Measurements from ENCODE around the gene BCAS2.
"Not testable (repeated sequence)": the region's sequence is repeated elsewhere in the genome, so short reads cannot be mapped to it uniquely, and the experiment has no call there.

Gene BCAS2

DNA sequence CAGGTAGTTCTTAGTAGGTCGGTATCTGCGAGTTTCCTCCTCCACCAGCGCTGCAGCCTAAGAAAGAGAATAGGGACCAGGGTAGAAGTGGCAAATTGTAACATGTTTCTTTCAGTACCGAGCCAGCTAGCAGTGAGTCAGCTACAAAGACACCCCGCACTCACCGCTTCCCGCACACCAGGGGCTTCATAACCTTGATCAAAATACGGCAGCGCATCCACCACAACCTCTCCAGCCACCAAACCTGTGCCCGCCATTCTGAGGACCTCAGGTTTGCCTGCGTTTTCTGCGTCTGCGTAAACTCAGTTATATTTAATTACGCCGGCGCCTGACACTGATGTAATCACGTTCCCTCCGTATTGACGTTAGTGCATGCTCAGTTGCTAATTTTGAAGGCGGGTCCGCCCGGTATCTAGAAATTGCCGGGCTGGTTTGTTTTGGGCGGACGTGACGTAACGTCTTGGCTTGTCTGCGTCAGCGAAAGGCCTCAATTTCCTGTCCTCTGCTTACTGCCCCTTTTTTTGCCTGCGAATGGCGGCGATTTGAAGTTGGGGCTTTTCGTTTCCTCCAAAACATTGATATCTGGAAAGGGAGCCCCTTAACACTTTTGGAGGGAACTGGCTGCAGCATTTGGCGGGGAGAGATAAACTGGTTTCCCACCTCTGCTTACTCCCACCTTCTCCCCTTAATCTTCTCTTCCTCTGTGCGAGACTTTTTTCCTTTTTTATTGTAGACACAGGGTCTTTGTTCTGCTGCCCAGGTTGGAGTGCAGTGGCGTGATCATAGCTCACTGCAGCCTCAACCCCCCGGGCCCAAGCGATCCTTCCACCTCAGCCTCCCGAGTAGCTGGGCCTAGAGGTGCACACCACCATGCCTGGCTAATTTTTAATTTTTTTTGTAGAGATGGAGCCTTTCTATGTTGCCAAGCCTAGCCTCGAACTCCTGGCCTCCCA, at the start of gene BCAS2:
Gene BCAS2 (minus strand): TSS at position 281 of the 953 bp plus-strand sequence. CDS start 24 bp downstream, at position 257.
- peak; percentile 86 for DNase-seq

DNA sequence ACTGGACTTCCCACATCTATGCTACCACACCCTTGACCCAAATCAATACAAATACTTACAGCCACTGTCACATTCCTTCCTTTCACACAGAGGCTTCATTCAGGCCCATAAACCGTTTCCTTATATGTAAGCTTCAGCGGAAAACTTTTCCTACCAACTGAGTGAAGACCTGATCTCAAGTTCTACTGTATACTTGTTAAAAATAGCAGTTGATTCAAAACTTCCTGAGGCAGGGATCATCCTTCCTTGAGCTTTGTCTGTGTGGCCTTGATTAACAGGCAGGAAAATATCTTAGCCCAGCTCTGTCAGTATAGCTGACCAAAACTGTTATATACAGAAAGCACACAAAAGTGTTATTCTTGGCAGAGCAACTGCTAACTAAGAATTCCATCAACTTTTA, 45.7 kb upstream of the BCAS2 start:
- DNase-seq: no peak

DNA sequence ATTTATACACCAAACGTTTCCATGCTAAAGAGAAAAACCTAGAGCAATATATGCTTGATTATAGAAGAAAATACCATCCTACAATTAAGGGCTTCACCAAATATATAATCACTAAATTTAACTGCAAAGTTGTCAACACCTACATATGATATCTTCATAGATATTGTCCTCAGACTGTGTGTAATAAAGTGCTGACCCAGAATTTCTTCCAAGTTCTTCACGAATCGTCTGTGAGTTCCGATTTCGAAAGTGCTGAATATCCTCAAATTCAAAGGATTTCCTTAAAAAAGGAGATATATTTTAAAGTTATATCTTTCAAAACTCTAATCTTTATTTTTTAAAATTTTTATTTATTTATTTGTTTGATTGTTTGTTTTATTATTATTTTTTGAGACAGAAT, 41.9 kb upstream of the BCAS2 start:
- DNase-seq: no peak

DNA sequence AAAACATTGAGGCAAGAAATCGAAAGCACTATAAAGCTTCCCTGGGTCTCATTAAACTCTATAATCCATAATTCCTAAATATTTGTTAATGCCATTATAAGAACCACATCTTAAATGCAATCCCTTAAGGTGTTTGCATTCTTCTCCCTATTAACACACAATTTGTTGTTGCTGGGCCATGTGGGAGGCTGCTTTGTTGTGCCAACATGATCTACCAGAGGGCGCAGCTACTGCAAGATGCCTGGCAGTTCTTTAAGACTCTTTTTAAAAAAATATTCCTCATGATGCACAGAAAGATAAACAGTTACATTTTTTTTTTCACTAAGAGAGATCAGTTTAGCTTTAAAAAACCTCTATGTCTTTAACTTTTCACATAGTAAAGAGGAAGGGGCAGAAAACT, 39.0 kb upstream of the BCAS2 start:
- DNase-seq: no peak

DNA sequence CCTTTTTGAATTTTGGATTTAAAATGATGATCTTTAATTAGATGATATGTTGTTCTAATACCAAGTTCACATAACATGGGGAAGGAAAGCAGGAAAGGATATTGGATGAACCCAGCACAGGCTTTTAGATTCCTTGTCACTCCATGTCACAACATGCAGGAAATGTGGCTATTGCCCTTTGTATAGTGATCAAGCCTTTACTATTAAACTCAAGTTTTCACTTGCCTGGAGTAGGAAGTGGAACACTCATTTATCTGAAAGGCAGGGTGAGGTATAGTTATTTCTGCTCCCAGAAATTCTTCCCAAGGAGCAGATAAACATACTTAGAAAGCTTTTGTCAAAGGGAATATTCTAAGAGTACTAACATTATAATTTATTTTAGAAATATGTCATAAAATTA, 37.2 kb upstream of the BCAS2 start:
- DNase-seq: no peak

DNA sequence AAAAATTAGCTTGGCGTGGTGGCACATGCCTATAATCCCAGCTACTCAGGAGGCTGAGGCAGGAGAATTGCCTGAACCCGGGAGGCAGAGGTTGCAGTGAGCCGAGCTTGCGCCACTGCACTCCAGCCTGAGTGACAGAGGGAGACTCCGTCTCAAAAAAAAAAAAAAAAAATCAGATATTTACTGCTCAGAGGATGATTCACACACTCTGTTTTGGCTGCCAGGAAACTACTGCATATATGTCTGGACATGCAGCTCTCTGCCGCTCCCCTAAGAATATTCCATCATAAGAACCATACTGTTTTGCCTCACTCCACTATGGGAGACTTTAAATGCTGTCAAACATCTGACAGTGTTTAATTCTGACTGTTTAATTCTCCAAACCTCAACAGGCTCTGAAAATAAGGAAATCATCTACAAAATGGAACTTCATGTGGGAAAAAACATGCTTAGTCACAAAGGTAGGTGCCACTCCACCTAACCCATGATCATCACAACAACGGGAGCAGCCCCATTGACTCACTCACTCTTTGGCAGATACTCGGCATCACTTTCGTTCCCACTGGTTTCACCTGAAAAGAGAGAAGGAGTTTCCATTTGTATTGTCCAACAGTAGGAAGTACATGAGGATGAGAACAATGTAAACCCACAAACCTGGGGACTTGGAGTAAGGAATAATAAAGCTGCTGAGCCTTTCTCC, 29.3 kb upstream of the BCAS2 start:
- DNase-seq: no peak

DNA sequence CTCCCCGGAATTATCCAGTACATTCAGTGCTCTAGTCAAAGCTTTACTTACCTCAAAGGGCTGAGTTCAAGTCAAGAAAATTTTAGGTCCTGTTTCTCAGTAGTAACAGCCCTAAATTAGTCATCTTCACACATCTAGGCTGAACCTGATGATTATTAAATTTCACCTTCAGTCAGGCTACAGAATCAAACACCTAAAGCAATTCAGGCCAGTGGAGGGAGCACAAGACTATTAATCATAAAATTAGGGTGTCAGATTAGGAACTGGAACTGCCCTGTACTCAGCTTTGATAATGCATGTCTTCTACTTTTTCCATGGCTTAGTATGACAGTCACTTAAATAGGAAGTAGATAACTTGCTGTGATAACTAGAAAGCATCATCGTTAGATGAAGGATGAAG, 28.4 kb upstream of the BCAS2 start:
- no peak for DNase-seq

DNA sequence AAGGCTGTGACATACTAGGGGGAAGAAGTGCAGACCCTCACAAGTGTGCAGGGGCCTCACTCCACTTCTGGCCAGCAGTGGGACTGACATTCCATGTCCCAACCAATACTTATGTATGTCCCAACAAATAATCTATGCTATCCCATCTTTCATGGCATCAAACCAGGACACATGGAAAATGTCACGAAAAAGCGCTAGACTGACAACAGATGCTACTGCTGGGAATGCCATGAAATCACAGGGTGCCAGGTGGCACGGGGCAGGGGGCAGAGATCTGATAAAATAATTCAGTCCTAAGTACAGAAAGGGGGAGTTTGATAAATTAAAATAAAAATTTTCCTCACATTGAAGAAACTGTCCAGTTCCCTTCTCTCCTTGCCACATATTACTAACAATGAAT, 27.6 kb upstream of the BCAS2 start:
- DNase-seq: no peak

DNA sequence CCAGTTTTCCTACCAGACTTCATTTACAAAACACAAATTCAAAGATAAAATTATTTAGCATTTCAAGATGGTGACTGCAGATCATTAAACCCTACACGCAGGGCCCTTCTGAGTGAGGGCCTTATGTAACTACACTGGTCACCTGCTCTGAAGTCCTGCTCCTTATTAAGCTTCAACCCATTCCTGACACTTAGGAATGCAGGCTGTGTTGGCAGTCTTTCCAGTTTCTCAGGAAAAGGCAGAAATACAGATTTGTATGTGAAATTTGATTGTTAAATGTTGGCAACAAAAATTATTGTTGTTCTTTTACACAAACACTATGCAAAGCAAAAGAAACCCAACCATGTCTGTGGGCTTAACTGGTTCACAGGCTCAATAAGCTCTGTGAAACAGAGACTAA, 25.8 kb upstream of the BCAS2 start:
- DNase-seq: no peak

DNA sequence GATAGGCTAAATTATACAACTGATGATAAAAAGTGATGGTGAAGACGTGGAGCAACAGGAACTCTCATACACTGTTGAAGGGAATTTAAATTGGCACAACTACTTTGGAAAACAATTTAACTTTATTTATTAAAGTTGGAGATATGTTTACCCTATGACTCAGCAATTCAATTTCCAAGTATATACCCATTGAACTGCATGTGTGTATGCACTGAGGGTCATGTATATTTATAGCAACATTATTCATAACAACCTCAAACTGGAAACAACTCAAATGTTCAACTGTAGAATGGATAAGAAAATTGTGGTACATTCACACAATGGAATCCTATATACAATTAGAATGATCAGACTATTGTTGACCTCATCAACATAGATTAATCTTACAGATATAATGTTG, 16.5 kb upstream of the BCAS2 start:
- DNase-seq: no peak

DNA sequence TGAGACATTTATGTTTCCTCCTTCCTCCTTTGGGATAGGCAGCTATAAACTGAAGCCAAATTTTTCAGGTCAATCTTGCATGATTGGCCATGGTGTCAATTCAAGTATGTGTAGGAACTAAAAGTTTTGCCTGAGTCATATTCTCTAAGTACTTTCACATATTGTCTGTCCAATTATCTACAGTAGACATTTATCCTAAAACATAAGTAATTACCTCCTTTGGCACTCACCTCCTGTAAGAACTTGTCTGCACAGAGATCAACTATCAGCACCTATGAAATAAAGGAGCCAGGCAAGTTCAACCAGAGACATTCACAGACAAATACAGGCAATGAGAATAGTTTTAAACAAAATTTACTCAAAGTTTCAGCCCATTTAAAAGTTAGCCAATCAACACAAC, 14.2 kb upstream of the BCAS2 start:
- no peak for DNase-seq

DNA sequence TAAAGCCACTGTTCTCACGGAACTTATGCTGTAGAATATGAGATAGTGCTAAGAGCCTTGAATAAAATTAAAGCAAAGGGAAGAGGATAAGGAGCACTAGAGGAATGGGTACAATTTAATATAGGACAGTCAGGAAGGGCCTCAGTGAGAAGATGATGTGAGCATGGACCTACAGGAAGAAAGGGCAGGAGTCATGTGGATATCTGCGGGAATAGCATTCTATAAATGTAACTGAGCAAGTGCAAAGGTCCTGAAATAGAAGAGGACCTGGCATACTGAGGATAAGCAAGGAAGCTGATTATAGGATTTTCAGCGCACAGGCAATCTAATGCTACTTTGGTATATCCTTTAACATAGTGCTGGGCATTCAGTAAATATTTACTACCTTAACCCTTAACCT, 12.6 kb upstream of the BCAS2 start:
- DNase-seq: no peak

DNA sequence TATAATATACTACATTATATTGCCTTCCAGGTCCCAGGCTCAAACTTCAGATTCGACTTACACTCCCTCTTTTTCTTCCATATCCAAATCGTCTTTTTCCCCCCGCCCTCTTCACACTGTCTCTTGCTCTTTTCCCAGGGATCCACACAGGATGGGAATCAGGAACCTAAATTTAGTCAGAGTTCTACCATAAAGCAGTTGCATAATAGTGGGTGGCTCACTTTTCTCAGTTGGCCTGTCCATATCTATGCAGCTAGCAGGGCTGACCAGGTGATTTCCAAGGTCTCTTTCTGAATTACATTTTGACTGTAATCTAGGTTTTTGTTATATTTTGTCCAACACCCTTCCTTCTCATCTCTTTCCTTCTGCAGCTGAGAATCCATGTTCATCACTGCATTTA, 7.7 kb upstream of the BCAS2 start:
- no peak for DNase-seq

DNA sequence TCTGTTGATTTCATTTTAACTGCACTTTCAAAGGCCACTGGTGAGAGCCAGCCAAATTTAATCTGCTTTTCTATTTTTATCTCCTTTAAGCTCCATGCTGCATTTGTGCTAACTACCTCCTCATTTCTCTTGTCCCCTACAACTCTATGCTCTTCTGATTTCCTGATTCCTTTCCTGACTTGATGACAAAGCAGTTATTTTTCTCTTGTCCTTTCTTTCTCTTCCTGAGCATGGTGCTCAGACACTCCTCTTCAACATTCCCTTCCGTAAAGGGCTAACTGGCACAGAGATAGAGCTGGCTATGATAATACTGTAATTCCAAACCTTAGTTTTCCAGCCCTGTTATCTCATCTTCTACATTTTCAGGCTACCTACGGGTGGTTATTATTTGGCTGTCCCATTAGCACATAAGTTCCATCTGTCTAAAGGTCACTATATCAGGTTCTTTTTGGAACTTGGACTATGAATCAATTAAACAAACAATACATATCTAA, 6.8 kb upstream of the BCAS2 start:
- DNase-seq: no peak

DNA sequence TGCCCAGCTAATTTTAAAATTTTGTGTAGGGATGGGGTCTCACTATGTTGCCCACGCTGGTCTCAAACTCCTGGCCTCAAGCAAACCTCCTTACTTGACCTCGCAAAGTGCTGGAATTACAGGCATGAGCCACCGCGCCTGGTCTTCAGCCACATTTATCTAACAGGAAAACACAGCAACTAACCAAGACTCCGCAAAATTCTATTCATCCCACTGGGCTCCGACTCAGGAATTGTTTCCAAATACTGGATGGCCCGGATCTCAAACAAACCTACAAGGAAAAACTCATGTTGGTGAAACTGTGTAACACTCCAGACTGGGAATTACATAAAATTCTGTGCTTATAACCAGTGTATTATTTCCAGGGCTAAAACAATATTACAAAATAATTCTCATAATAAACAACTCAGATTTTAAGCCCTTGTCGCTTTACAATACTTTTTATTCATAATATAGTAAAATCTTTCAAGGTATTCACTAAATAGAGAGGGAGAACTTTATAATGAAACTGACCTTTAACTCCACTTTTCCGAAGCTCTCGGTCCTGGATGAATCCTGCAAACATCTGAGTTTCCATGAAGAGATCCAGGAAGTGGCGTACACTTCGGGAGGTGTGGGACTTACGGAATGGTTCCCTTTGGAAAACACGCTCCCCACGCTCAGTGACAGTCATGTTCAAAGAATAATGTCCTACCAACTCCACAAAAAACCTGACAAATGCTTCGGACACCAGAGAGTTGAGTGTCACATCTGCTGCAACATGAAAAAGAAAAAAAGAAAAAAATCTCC, 6.0 kb upstream of the BCAS2 start:
- no peak for DNase-seq

DNA sequence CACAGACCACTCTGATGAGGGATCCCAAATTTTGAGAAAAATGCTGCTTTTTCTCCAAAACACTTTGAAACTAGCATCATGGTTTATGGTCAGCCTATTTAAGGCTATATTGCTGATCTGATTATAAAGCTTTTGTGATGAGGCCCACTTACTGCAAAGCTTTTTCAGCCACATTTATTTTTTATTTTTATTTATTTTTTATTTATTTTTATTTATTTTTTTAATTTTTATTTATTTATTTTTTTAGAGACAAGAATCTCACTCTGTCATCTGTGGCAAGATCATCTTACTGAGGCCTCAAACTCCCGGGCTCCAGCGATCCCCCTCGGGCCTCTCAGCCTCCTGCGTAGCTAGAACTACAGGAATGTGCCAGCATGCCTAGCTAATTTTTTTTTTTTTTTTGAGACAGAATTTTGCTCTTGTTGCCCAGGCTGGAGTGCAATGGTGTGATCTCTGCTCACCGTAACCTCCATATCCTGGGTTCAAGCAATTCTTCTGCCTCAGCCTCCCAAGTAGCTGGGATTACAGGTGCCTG, 5.2 kb upstream of the BCAS2 start:
- no peak for DNase-seq

DNA sequence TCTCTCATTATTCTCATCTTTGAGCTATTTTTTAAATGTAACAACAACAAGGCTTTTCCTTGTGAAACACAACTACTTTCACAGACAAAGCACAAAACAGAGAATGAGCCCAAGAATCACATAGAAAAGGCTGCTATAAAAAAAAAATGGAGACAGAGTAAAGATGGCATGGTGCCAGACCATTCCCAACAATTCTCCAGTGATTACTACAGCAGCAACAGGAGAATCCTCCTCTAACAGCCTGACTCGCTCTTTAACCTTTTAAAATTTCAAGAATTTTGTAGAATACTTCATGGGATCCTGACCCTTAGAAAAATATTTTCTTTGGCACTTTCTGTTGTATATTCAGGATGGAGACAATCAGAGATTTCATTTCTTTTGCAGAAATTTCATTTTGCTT, 3.8 kb upstream of the BCAS2 start:
- DNase-seq: no peak

DNA sequence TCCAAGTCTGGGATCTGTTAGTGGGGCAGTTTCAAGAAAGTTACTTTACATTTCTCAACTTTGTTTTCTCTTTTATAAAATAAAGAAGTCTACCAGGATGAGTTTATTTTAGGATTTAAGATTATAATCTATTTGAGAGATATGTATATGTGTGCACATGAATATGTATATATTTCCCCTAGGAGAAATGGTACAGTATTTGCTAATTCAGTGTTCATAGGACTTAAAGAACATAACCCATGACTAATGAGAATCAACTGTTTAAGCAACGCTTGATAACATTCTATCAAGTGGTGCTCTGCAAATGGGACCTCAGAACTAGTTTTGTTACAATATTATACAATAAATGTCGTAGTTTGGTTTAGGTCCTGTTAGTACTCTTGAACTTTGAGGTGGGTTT, 7.0 kb downstream of the BCAS2 start:
- no peak for DNase-seq

DNA sequence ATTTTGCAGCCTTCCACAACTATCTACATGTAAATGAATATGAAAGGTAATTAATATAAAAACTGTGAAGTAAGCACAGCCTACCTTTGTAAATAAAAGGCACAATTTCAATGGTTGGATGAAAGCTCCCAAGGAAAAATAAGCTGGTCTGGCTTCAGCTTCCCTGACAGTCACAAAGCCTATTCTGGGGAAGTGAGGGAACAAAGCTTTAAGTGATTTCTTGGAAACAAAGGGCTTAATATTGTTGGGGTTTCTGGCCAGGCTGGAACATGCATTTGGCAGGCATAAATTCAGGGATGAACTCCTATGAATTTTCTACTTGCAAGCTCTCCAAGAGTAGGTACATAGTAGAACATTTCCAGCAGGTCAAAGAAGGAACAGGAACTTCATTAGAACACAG, 17.3 kb downstream of the BCAS2 start:
- no peak for DNase-seq

DNA sequence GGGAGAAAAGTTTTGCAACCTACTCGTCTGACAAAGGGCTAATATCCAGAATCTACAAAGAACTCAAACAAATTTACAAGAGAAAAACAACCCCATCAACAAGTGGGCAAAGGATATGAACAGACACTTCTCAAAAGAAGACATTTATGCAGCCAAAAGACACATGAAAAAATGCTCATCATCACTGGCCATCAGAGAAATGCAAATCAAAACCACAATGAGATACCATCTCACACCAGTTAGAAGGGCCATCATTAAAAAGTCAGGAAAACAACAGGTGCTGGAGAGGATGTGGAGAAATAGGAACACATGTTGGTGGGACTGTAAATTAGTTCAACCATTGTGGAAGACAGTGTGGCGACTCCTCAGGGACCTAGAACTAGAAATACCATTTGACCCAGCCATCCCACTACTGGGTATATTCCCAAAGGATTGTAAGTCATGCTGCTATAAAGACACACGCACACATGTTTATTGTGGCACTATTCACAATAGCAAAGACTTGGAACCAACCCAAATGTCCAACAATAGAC, 18.4 kb downstream of the BCAS2 start:
- DNase-seq: not testable (repeated sequence)

DNA sequence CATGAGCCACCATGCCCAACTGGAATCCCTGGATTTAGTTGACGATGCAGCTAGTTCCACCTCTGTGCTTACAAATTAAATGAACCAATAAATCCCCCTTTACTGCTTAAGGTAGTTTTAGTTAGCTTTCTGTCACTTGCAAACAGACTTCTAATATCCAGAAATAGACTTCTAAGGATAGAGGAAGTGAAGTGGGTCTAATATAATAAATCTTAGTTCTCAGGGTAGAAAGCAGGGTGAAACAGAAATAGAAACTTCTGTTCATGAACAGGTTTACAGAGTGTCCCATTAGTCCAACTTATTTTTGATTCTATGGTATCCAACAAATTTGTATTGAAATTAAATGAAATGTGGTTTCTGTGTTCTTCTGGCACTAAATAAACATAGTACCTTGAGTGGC, 20.1 kb downstream of the BCAS2 start:
- no peak for DNase-seq

DNA sequence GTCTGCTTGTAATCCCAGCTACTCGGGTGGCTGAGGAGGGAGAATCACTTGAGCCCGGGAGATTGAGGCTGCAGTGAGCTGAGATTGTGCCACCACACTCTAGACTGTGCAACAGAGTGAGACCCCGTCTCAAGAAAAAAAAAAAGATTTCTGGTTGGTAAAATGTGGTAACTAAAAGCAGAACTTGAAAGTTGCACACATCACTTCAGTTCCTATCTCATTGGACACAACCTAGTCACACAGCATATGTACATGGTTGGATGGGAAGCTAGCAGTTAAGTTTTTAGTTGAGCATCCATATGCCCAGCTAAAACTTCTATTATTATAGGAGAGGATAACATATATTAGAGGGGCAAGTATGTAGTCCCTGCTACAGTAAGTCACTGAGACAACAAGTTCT, 22.1 kb downstream of the BCAS2 start:
- DNase-seq: no peak

DNA sequence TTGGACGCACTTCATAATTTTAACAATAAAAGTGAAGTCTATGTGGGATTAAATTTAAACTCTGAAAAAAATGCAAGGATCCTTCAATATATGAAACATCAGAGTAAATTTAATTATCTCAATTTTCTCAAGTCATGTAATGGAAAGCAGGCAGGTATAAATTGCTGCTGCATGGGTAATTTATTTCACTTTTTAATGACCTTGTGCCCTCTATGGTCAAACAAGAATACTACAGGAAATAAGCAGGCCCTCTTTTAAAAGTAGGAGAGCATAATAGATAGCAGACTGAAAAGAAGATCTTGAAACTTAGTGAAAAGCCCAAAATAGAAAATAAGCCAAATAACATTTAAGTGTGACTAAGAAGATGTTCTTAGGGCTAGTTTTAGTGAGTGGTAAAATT, 22.9 kb downstream of the BCAS2 start:
- no peak for DNase-seq

Data from NCI-H1436 treated with DMSO at 0.1 percent for 48 hours (cell line).